Medulla oblongata (tissue), 1 donor: ENCODE results near the gene PDGFRA.
A peak's percentile ranks its signal among the peaks of the same experiment; 100 is the strongest.
"Not testable (repeated sequence)": the region's sequence is repeated elsewhere in the genome, so short reads cannot be mapped to it uniquely, and the experiment has no call there.

Experiments
- DNase-seq: peaks from one replicate; pipeline ENCODE4 v3.0.0-alpha.2; 2015; ENCODE audit errors: extremely low spot score

PDGFRA gene

GRCh38 chr4:54318904-54319303 is 89.8 kb downstream of the PDGFRA start:
- DNase-seq, result no peak

GRCh38 chr4:54320826-54321685 is 92.0 kb downstream of the PDGFRA start:
- DNase-seq, result no peak

GRCh38 chr4:54322818-54323417 is 93.8 kb downstream of the PDGFRA start:
- DNase-seq, result peak; percentile 82

- no peak for DNase-seq
Observed at GRCh38 chr4:54330896-54331295, 101.8 kb downstream of the PDGFRA start.

GRCh38 chr4:54332542-54332941 is 103.4 kb downstream of the PDGFRA start:
- DNase-seq, result peak; percentile 61

- peak; percentile 83 for DNase-seq
Observed at GRCh38 chr4:54333657-54334056, 104.6 kb downstream of the PDGFRA start.

GRCh38 chr4:54334769-54335168 is 105.7 kb downstream of the PDGFRA start:
- not testable (repeated sequence) for DNase-seq

GRCh38 chr4:54337009-54337408 is 107.9 kb downstream of the PDGFRA start:
- DNase-seq, result no peak

GRCh38 chr4:54342067-54342466 is 113.0 kb downstream of the PDGFRA start:
- DNase-seq, result not testable (repeated sequence)
